Measurements from ENCODE around the gene TIAL1.

The TIAL1 gene

GRCh38 chr10:119613741-119614140 is 17.0 kb upstream of the TIAL1 start:
- no peak for TF ChIP-seq CTCF (IDR thresholded peaks at IDR 0.05; ENCODE audit: insufficient read depth, low read depth, low read length, missing control alignments)
- H3K4me3 ChIP-seq (ENCODE audit: low read length) = no peak overlapping the region
- DNase-seq (ENCODE audit: low read depth) = no peak

- H3K4me3 ChIP-seq (ENCODE audit: low read length) = no peak overlapping the region
- DNase-seq (ENCODE audit: low read depth) = no peak
- TF ChIP-seq CTCF (IDR thresholded peaks at IDR 0.05; ENCODE audit: insufficient read depth, low read depth, low read length, missing control alignments) = no peak
Measured at GRCh38 chr10:119611433-119611832, 14.7 kb upstream of the TIAL1 start.

- H3K4me3 ChIP-seq (ENCODE audit: low read length) = no peak overlapping the region
- no peak for TF ChIP-seq CTCF (IDR thresholded peaks at IDR 0.05; ENCODE audit: insufficient read depth, low read depth, low read length, missing control alignments)
- DNase-seq (ENCODE audit: low read depth) = no peak
Measured at GRCh38 chr10:119609516-119609915, 12.8 kb upstream of the TIAL1 start.

GRCh38 chr10:119608316-119609155 is 11.8 kb upstream of the TIAL1 start:
- peak; percentile 91 for TF ChIP-seq CTCF (IDR thresholded peaks at IDR 0.05; ENCODE audit: insufficient read depth, low read depth, low read length, missing control alignments)
- H3K4me3 ChIP-seq (ENCODE audit: low read length) = no peak overlapping the region
- peak; percentile 63 for DNase-seq (ENCODE audit: low read depth)

GRCh38 chr10:119604468-119604867 is 7.7 kb upstream of the TIAL1 start:
- TF ChIP-seq CTCF (IDR thresholded peaks at IDR 0.05; ENCODE audit: insufficient read depth, low read depth, low read length, missing control alignments) = no peak
- no peak for DNase-seq (ENCODE audit: low read depth)
- H3K4me3 ChIP-seq (ENCODE audit: low read length) = no peak overlapping the region

GRCh38 chr10:119602241-119603095 is 5.7 kb upstream of the TIAL1 start:
- DNase-seq (ENCODE audit: low read depth) = peak; percentile 56
- peak; percentile 49 for TF ChIP-seq CTCF (IDR thresholded peaks at IDR 0.05; ENCODE audit: insufficient read depth, low read depth, low read length, missing control alignments)
- no peak overlapping the region for H3K4me3 ChIP-seq (ENCODE audit: low read length)
